A549 (cell line): ENCODE results near the gene TIGD1. TPM values are rescaled to one million over a fixed set of nuclear protein-coding genes. Genes with fewer than 3 reads are reported as not detected.

Experiments
- ATAC-seq, 2 experiments: fragments of 200-7000 bp in 1 of 2; fragments of >200 bp in 1 of 2; cut with Nextera tagmentation in 1 of 2; cut with Tn5 transposase in 1 of 2; 3 replicates each; pipeline versions ENCODE4 v1.8.0 to v1.9.1; 2018 to 2020; ENCODE audit warnings: mild to moderate bottlenecking in 1 of 2, moderate library complexity in 1 of 2
- CTCF ChIA-PET: fragments of 300-600 bp; sonication (Branson Sonifier 250); formaldehyde crosslinking; extraction: SDS; loops from one replicate; lab custom pipeline; 2021; ENCODE audit warnings: antibody characterized with exemption, inconsistent platforms; lab: Yijun Ruan, JAX
- POLR2A ChIA-PET: fragments of 350-600 bp; formaldehyde crosslinking; extraction: SDS; loops from one replicate; lab custom pipeline; 2021; ENCODE audit warnings: antibody characterized with exemption, inconsistent platforms; lab: Yijun Ruan, JAX
- DNase-seq, 2 experiments: peaks; one replicate each; pipeline versions ENCODE4 v3.0.0 to v3.0.0-alpha.2; 2011 to 2016; ENCODE audit warnings: low read depth in 1 of 2, low spot score in 1 of 2
- FAIRE-seq: peaks from 2 replicates; lab custom pipeline; 2011; peaks lifted over from hg19 to GRCh38; lab: Jason Lieb, UNC
- H3K27ac ChIP-seq, 2 experiments: fragments of >200 bp; sonication (Bioruptor Twin); formaldehyde crosslinking; 3 replicates each; pipeline ENCODE4 v1.5.1; 2016 to 2017
- H3K4me1 ChIP-seq: fragments of >200 bp; sonication (Bioruptor Twin); formaldehyde crosslinking; 3 replicates; pipeline ENCODE4 v1.6.1; 2016
- H3K4me2 ChIP-seq: fragments of >200 bp; sonication (Bioruptor Twin); formaldehyde crosslinking; 3 replicates; pipeline ENCODE4 v1.6.1; 2016
- H3K4me3 ChIP-seq: fragments of >200 bp; sonication (Bioruptor Twin); formaldehyde crosslinking; 3 replicates; pipeline ENCODE4 v1.5.1; 2016
- H3K9me3 ChIP-seq: fragments of >200 bp; sonication (Bioruptor Twin); formaldehyde crosslinking; 3 replicates; pipeline ENCODE4 v1.6.1; 2016
- CHD4 ChIP-seq: fragments of 200-600 bp; sonication (generic); IDR thresholded peaks from 2 replicates; pipeline ENCODE4 v1.6.1; 2016; ENCODE audit warnings: antibody characterized with exemption, mild to moderate bottlenecking, borderline replicate concordance
- EHMT2 ChIP-seq: fragments of 200-600 bp; sonication (generic); IDR thresholded peaks from 2 replicates; pipeline ENCODE4 v1.6.1; 2016; ENCODE audit warnings: antibody characterized with exemption, low read depth, mild to moderate bottlenecking, moderate library complexity
- FOXS1 ChIP-seq: fragments of 250-450 bp; sonication (Bioruptor Pico); IDR thresholded peaks from 2 replicates; pipeline ENCODE4 v1.5.0; 2020; ENCODE audit warnings: mild to moderate bottlenecking, moderate library complexity
- GATA3 ChIP-seq: IDR thresholded peaks from 2 replicates; pipeline ENCODE4 v1.6.1; 2012; ENCODE audit warnings: borderline replicate concordance
- HDAC2 ChIP-seq: fragments of 200-600 bp; sonication (generic); IDR thresholded peaks from 2 replicates; pipeline ENCODE4 v1.6.1; 2016
- HEYL ChIP-seq: fragments of 250-450 bp; sonication (Bioruptor Pico); IDR thresholded peaks from 2 replicates; pipeline ENCODE4 v1.8.0; 2021; ENCODE audit warnings: mild to moderate bottlenecking, moderate library complexity
- HMGXB4 ChIP-seq: fragments of 250-450 bp; sonication (Bioruptor Pico); IDR thresholded peaks from 2 replicates; pipeline ENCODE4 v1.5.0; 2021; ENCODE audit warnings: mild to moderate bottlenecking, moderate library complexity, borderline replicate concordance
- HOXB13 ChIP-seq: fragments of 250-450 bp; sonication (Bioruptor Pico); IDR thresholded peaks from 2 replicates; pipeline ENCODE4 v1.5.0; 2020; ENCODE audit warnings: low read depth, mild to moderate bottlenecking, moderate library complexity
- JUN ChIP-seq, 2 experiments: fragments of >200 bp; sonication (Bioruptor Twin); formaldehyde crosslinking; IDR thresholded peaks; 2 replicates in 1 of 2; 3 replicates in 1 of 2; pipeline ENCODE4 v1.6.1; 2016 to 2017
- MAFK ChIP-seq: fragments of 450-650 bp; IDR thresholded peaks from 2 replicates; pipeline ENCODE4 v1.6.1; 2014; ENCODE audit not compliant: partially characterized antibody
- PHF8 ChIP-seq: fragments of 200-600 bp; sonication (generic); IDR thresholded peaks from 2 replicates; pipeline ENCODE4 v1.6.1; 2016; ENCODE audit warnings: low read depth, mild to moderate bottlenecking, antibody characterized with exemption, moderate library complexity, borderline replicate concordance
- RARB ChIP-seq: fragments of 250-450 bp; sonication (Bioruptor Pico); IDR thresholded peaks from 2 replicates; pipeline ENCODE4 v1.8.0; 2021; ENCODE audit warnings: mild to moderate bottlenecking, moderate library complexity
- REST ChIP-seq: fragments of 200-600 bp; sonication (generic); IDR thresholded peaks from 2 replicates; pipeline ENCODE4 v1.6.1; 2016; ENCODE audit warnings: antibody characterized with exemption, mild to moderate bottlenecking, moderate library complexity
- SMC3 ChIP-seq: fragments of >200 bp; sonication (Bioruptor Twin); formaldehyde crosslinking; IDR thresholded peaks from 3 replicates; pipeline ENCODE4 v1.6.1; 2018; ENCODE audit warnings: inconsistent platforms
- TP53 ChIP-seq: fragments of 250-450 bp; sonication (Bioruptor Pico); IDR thresholded peaks from 2 replicates; pipeline ENCODE4 v1.5.0; 2021; ENCODE audit warnings: mild to moderate bottlenecking, moderate library complexity
- WGBS: methylation state at CpG from one replicate; pipeline ENCODE4 v1.1.6; 2017; ENCODE audit errors: missing lambda C conversion rate; 5-methylcytosine and 5-hydroxymethylcytosine counted together
- polyA plus RNA-seq, 4 experiments: library from polyadenylated mRNA; depleted of rRNA in 3 of 4; stranded (reverse); fragments of >200 nt; fragmentation: RNase III in 1 of 4; extraction: RNeasy Plus Mini Kit Qiagen cat#74134 plus additional on column Dnase treatment in 1 of 4; gene quantifications; 2 replicates in 3 of 4; 3 replicates in 1 of 4; pipeline ENCODE4 v1.2.3, GENCODE V29; 2011 to 2017

Gene TIGD1
- polyA plus RNA-seq, 2 of the 4 experiments (the other 2 are of a cell fraction) = 5.7 to 10.5 TPM

- ChIA-PET CTCF (interaction anchor here (1.4 kb wide), 1 partner anchor 25 kb away, joined by 5 read pairs; no protein-coding TSS in a partner anchor), POLR2A (no interaction called here)
- Histone ChIP-seq H3K27ac (no peak overlapping the region), H3K4me3 (no peak overlapping the region), H3K9me3 (no peaks in the 10 kb centered on the region), H3K4me2 (no peak overlapping the region), H3K4me1 (peaks cover 21% of the 10 kb centered on the region)
- DNase-seq (no peak), FAIRE-seq (no peak), ATAC-seq (no peak)
- TF ChIP-seq HMGXB4 (CRISPR knock-in tag) = no peak
- TF ChIP-seq CHD4 = no peak
- no peak for TF ChIP-seq TP53 (CRISPR knock-in tag)
- no peak for TF ChIP-seq SMC3
- no peak for TF ChIP-seq MAFK
- no peak for TF ChIP-seq JUN (IDR thresholded peaks at IDR 0.05)
- TF ChIP-seq HEYL (CRISPR knock-in tag) = no peak
- no peak for TF ChIP-seq GATA3
- TF ChIP-seq HOXB13 = no peak
- TF ChIP-seq FOXS1 (CRISPR knock-in tag) = no peak
- TF ChIP-seq RARB = no peak
- no peak for TF ChIP-seq EHMT2
- no peak for TF ChIP-seq PHF8
- TF ChIP-seq REST = no peak
- no peak for TF ChIP-seq HDAC2
- 77% methylated on average over 3 of the region's 3 CpGs for WGBS
Measured at GRCh38 chr2:232498452-232498851, 51.9 kb downstream of the TIGD1 start.

Other genes with a start within 250 kb of the TIGD1 start
- 0.05 and 0.10 TPM in 2 replicates for gene ALPP, start 171.8 kb downstream of the TIGD1 start, polyA plus RNA-seq (2011; rRNA removed)
- gene ALPP, start 171.8 kb downstream of the TIGD1 start, polyA plus RNA-seq (2017; fragmentation: RNase III; extraction: RNeasy Plus Mini Kit Qiagen cat#74134 plus additional on column Dnase treatment) = 0.18 to 0.31 TPM (median 0.18 TPM) in 3 replicates
- gene ALPG, start 143.7 kb downstream of the TIGD1 start, polyA plus RNA-seq (2011; rRNA removed) = 0.17 and 0.18 TPM in 2 replicates
- gene ALPG, start 143.7 kb downstream of the TIGD1 start, polyA plus RNA-seq (2017; fragmentation: RNase III; extraction: RNeasy Plus Mini Kit Qiagen cat#74134 plus additional on column Dnase treatment) = 0.04 to 0.07 TPM in 2 of 3 replicates, not detected in the other
- 0.05 and 0.11 TPM in 2 replicates for gene ALPI, start 94.4 kb downstream of the TIGD1 start, polyA plus RNA-seq (2011; rRNA removed)
- gene ALPI, start 94.4 kb downstream of the TIGD1 start, polyA plus RNA-seq (2017; fragmentation: RNase III; extraction: RNeasy Plus Mini Kit Qiagen cat#74134 plus additional on column Dnase treatment) = not detected in 3 replicates
- 0.18 and 0.29 TPM in 2 replicates for gene ECEL1, start 62.7 kb downstream of the TIGD1 start, polyA plus RNA-seq (2011; rRNA removed)
- gene ECEL1, start 62.7 kb downstream of the TIGD1 start, polyA plus RNA-seq (2017; fragmentation: RNase III; extraction: RNeasy Plus Mini Kit Qiagen cat#74134 plus additional on column Dnase treatment) = 0.10 to 0.13 TPM (median 0.12 TPM) in 3 replicates
- not detected in 2 replicates for gene PRSS56, start 30.2 kb downstream of the TIGD1 start, polyA plus RNA-seq (2011; rRNA removed)
- gene PRSS56, start 30.2 kb downstream of the TIGD1 start, polyA plus RNA-seq (2017; fragmentation: RNase III; extraction: RNeasy Plus Mini Kit Qiagen cat#74134 plus additional on column Dnase treatment) = 0.07 TPM in 1 of 3 replicates, not detected in the others
- not detected in 2 replicates for gene CHRND, start 24.4 kb downstream of the TIGD1 start, polyA plus RNA-seq (2011; rRNA removed)
- not detected in 3 replicates for gene CHRND, start 24.4 kb downstream of the TIGD1 start, polyA plus RNA-seq (2017; fragmentation: RNase III; extraction: RNeasy Plus Mini Kit Qiagen cat#74134 plus additional on column Dnase treatment)
- not detected in 2 replicates for gene CHRNG, start 10.9 kb downstream of the TIGD1 start, polyA plus RNA-seq (2011; rRNA removed)
- not detected in 3 replicates for gene CHRNG, start 10.9 kb downstream of the TIGD1 start, polyA plus RNA-seq (2017; fragmentation: RNase III; extraction: RNeasy Plus Mini Kit Qiagen cat#74134 plus additional on column Dnase treatment)
- 49.1 and 51.4 TPM in 2 replicates for gene EIF4E2, start 132 bp upstream of the TIGD1 start, polyA plus RNA-seq (2011; rRNA removed)
- 177 to 234 TPM (median 197 TPM) in 3 replicates for gene EIF4E2, start 132 bp upstream of the TIGD1 start, polyA plus RNA-seq (2017; fragmentation: RNase III; extraction: RNeasy Plus Mini Kit Qiagen cat#74134 plus additional on column Dnase treatment)
- 2.3 and 2.6 TPM in 2 replicates for gene EFHD1, start 83.0 kb upstream of the TIGD1 start, polyA plus RNA-seq (2011; rRNA removed)
- gene EFHD1, start 83.0 kb upstream of the TIGD1 start, polyA plus RNA-seq (2017; fragmentation: RNase III; extraction: RNeasy Plus Mini Kit Qiagen cat#74134 plus additional on column Dnase treatment) = 1.3 to 1.5 TPM (median 1.4 TPM) in 3 replicates
- gene GIGYF2, start 146.8 kb upstream of the TIGD1 start, polyA plus RNA-seq (2011; rRNA removed) = 46.3 and 46.9 TPM in 2 replicates
- 28.8 to 31.9 TPM (median 31.2 TPM) in 3 replicates for gene GIGYF2, start 146.8 kb upstream of the TIGD1 start, polyA plus RNA-seq (2017; fragmentation: RNase III; extraction: RNeasy Plus Mini Kit Qiagen cat#74134 plus additional on column Dnase treatment)
- not detected in 2 replicates for gene KCNJ13, start 226.0 kb upstream of the TIGD1 start, polyA plus RNA-seq (2011; rRNA removed)
- gene KCNJ13, start 226.0 kb upstream of the TIGD1 start, polyA plus RNA-seq (2017; fragmentation: RNase III; extraction: RNeasy Plus Mini Kit Qiagen cat#74134 plus additional on column Dnase treatment) = not detected in 3 replicates